Skin epidermis (tissue), 12 donors: ENCODE measurements around the gene WWOX.

Experiments
- H3K27ac ChIP-seq, 21 experiments: fragments of 200-600 bp; sonication (generic) in 11 of 21; one replicate each; pipeline ENCODE4 v1.5.0; 2020; ENCODE audit warnings: mild to moderate bottlenecking in 3 of 21, inconsistent platforms in 2 of 21, moderate library complexity in 2 of 21
- H3K4me3 ChIP-seq, 7 experiments: fragments of 200-600 bp; sonication (generic) in 2 of 7; one replicate each; pipeline ENCODE4 v1.5.0; 2020; ENCODE audit warnings: inconsistent platforms in 2 of 7, mild to moderate bottlenecking in 2 of 7, moderate library complexity in 1 of 7

Gene WWOX

GRCh38 chr16:79079656-79080420 is 980.4 kb downstream of the WWOX start:
- Histone ChIP-seq H3K27ac (no peak overlapping the region), H3K4me3 (no peak overlapping the region)

DNA sequence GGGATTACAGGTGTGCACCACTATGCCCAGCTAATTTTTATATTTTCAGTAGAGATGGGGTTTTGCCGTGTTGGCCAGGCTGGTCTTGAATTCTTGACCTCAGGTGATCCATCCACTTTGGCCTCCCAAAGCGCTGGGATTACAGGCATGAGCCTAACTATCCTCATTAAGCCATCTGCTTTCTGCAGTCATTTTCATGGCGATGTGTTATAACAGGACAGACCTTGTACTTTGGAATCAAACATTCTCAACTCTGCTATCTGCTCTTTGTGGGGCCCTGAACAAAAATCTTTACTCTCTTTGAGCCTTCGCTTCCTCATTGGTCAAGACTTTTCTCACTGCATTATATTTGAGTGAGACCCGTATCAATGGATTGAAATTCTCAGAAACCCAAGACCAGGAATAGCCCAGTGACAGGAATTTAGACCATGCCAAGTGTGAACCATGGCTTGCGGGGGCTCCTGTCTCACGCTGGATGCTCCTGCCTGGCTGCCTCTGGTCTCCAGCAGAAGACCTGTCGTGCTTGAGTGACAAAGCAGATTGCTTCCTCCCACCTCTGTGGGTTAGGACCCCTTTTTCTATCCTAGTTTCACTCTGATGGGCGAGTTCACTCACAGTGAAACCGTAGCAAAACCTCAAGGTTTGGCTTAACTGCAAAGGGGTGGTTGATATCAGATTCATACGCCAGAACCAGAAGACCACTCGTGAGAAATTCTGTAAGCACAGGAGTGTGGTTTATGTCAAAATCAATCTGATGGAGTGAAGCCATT is 982.0 kb downstream of the WWOX start:
- H3K27ac ChIP-seq, result no peak overlapping the region

GRCh38 chr16:79082970-79083369 is 983.5 kb downstream of the WWOX start:
- no peak overlapping the region for H3K4me3 ChIP-seq

More for the DNA sequence above, 982.0 kb downstream of the WWOX start:
- no peak overlapping the region for H3K4me3 ChIP-seq

DNA sequence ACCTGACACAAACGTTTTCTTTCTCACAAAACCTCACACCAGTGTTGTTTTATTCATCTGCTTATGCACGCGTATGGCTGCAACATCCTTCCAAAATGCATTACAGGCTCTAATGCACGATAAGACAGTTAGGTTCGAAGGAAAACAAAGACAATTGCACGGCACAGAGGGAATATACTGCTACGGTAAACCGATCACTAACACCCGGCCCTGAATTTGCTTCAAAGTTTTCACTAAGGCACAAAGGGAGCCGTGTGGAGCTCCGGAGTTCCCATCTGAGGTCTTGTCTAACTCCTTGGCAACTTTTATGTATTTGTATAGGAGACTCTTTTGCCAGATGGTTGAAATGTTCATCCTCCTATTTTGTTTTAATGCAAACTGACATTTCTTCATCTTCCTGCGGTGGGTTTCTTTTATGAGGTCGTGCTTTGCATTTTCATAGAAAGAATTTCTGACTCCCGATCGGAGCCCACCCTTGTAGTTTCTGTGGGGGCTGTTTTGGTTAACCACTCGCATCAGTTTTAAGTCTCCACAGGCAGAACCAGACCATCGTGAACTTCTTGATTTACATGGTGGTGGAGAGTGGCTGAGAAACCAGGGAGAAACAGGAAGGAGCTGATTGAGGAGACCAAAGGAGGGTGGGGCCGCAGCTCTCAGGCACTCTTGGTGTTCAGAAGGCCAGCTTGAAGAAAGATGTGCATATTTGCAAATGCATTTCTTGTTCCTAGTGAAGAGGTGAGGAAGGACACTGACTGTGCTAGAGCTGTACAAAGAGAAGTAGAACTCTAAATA is 984.2 kb downstream of the WWOX start:
- Histone ChIP-seq H3K4me3 (no peak overlapping the region), H3K27ac (no peak overlapping the region)

More at GRCh38 chr16:79082970-79083369, 983.5 kb downstream of the WWOX start:
- H3K27ac ChIP-seq, result no peak overlapping the region

DNA sequence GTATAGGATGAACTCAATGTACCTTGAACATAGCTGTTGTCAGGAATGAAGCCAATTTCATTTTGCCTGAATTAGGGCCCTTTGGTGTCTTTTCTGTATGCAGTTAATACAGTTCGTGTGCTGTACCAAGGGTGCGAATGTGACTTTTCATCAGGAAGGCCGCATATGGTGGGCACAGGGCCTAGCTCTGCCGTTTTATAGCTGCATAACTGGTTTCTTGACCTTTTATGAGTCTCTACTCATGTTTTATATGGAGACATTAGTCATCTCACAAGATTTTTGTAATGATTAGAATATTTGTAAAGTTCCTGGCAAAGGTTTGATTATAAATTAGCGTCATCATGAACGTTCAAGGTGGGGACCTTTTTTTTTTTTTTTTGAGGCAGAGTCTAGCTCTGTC is 989.5 kb downstream of the WWOX start:
- Histone ChIP-seq H3K4me3 (no peak overlapping the region), H3K27ac (peak overlapping the region in 7 of 21 experiments; percentile 4 to 77 (median 37))

DNA sequence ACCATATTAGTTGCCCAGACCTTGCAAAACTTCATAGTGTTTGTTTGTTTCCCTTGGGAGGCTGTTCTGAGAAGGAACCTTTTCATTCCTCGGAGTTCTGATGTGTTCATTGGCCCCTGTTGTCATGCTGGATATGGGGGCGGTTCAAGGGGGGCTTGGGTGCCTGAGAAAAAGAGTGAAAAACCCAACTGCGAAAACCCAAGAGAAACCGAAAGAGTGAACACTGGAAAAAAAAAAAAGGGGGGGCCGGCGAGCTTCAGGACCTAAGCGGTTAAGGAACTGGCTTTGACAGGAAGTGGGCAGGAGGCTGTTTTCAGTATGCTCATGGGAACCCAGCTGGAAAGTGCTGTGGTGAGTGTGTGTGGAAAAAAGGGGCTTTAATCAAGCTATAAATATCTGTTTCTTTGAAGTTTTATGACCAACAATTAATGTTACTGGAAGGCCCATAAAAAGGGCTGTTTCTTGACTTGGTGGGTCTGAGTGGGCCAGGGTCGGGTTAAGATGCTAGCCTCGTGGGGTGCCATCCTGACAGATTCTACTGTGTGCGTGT is 990.4 kb downstream of the WWOX start:
- Histone ChIP-seq H3K27ac (peak overlapping the region in 11 of 21 experiments; percentile 1 to 77 (median 31)), H3K4me3 (peak overlapping the region in 2 of 7 experiments; percentile 9 to 15)

DNA sequence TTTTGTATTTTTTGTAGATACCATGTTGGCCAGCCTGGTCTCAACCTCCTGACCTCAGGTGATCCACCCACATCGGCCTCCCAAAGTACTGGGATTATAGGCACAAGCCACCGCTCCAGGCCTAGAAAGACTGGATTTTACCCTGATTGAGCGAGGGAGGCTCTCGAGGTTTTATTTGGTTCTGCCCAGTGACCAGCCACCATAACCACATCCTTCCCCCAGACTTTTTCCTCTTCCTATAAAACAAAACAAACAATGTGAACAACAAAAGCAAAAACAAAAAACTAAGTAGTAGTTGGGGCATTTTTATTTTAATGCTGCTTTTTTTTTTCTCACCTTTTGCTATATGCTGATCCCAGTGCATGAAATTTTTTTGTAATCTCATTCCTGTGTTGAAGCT is 991.5 kb downstream of the WWOX start:
- Histone ChIP-seq H3K27ac (peak overlapping the region in 4 of 21 experiments; percentile 31 to 77 (median 58)), H3K4me3 (no peak overlapping the region)

- Histone ChIP-seq H3K27ac (no peak overlapping the region), H3K4me3 (no peak overlapping the region)
Measured at GRCh38 chr16:79092846-79093245, 993.4 kb downstream of the WWOX start.

DNA sequence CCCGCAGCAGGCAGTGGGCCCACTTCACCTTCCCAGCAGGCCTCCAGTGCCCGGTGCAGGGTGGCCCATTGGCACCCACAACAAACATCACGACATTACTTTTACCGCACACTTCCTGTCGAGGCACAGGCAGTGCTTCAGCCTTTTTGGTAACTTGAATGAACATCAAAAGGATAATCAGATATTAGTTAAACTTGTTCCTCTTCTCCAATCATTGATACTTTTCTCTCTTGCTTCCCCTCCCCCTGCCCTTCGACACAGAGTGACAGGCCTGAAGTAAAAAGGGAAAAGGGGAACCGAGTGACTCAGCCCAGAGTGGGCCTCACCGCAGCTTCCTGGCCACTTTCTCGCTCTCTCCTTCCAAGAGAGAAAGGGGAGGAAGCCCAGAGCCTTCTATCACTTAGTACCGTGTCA is 994.1 kb downstream of the WWOX start:
- no peak overlapping the region for H3K4me3 ChIP-seq
- H3K27ac ChIP-seq, result no peak overlapping the region

DNA sequence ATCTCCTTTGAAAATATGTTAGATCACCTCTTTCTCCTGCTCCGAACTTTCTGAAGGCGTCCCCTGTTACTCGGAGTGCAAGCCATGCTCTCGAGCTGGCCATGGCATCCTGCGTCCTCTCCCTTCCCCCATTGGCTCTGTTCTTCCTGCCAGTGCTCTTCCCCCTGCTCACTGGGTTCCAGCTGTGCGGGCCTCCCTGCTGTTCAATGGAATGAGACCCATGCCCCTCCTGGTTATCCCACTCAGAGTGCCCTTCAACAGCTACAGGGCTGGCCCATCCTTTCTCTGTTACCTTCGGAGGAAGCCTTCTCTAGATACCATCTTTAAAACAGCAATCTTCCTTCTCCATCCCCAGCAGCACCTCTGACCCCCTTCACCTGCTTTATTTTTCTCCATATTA is 996.8 kb downstream of the WWOX start:
- no peak overlapping the region for H3K27ac ChIP-seq
- H3K4me3 ChIP-seq, result no peak overlapping the region

- H3K4me3 ChIP-seq, result no peak overlapping the region
- H3K27ac ChIP-seq, result peak overlapping the region in 2 of 21 experiments; percentile 7 to 24
Measured at GRCh38 chr16:79097166-79097565, 997.7 kb downstream of the WWOX start.

GRCh38 chr16:79097771-79098170 is 998.3 kb downstream of the WWOX start:
- Histone ChIP-seq H3K4me3 (no peak overlapping the region), H3K27ac (peak overlapping the region in 2 of 21 experiments; percentile 7 to 24)

- Histone ChIP-seq H3K4me3 (no peak overlapping the region), H3K27ac (no peak overlapping the region)
Measured at GRCh38 chr16:79098907-79099306, 999.5 kb downstream of the WWOX start.

DNA sequence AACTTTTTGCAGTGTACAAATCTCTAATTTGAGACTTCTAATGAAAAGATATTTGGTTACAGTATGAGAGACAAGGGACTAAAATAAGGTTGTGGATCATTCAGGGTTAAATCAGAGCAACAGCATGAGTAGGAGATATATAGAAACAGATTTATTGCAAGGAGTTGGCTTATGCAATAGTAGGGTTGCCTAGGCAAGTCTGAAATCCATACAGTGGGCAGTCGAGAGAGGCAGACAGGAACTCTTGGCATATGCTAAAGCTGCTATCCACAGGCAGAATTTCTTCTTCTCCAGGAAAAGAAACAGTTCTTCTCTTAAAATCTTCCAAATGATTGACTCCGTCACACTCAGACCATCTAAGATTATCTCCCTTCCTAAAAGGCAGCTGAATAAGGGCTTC is 1000.3 kb downstream of the WWOX start:
- Histone ChIP-seq H3K4me3 (no peak overlapping the region), H3K27ac (peak overlapping the region in 2 of 21 experiments; percentile 18 to 54)

- H3K27ac ChIP-seq, result peak overlapping the region in 1 of 21 experiments; percentile 18
Measured at GRCh38 chr16:79100447-79100846, 1001.0 kb downstream of the WWOX start.

DNA sequence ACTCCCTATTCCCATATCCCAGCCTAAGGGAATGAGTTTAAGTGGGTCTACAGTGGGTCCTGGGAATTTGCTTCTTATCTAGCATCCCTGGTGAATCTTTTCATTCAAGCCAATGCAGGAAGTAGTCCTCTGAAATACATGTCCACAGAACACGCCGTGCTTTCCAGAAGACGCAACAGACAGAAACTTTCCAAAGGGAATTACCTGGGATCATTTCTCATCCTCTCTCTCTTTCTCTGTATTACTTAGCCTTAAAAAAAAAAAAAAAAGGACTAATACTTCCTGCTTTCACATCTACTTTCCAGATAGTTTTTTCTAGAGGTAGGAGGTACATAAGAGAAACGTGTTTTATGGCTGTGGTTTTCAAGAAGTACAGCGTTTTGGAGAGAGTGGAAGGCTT is 1002.0 kb downstream of the WWOX start:
- H3K4me3 ChIP-seq, result no peak overlapping the region
- H3K27ac ChIP-seq, result peak overlapping the region in 1 of 21 experiments; percentile 34

More at GRCh38 chr16:79100447-79100846, 1001.0 kb downstream of the WWOX start:
- no peak overlapping the region for H3K4me3 ChIP-seq

DNA sequence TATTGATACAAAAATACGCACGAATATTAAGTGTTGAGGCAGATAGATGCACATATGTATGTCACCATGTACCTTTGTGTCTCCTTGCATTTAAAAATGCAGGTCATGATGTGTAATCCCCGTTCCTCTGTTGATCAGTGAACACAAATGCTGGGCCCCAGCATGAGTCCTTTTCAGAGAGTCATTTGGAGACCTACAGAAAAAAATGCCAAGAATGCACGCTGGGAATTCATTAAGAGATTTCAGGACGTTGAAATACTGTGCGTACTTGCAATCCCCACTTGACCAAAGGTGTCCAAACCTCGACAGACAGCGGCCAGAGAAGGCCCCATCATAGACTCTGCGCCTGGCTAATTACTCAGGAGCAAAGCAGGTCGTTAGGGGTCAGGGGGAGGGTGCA is 1005.1 kb downstream of the WWOX start:
- H3K27ac ChIP-seq, result no peak overlapping the region
- H3K4me3 ChIP-seq, result no peak overlapping the region

DNA sequence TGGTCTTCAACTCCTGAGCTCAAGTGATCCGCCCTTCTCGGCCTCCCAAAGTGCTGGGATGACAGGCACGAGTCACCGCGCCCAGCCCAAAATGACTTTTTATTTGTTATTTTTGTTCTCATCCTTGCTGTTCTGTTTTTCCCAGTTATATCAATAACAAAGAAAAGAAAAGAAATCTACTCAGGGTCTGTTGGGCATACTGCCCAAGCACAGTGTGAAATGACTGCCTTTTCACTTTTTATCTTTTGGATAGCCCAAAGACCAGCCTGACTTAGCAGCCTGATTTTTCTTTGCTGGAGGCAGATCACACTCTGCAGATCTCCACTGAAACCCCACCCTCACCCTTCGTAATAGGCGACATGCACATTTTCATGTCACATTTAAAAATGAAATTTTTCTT is 1007.8 kb downstream of the WWOX start:
- Histone ChIP-seq H3K4me3 (no peak overlapping the region), H3K27ac (no peak overlapping the region)

- Histone ChIP-seq H3K4me3 (no peak overlapping the region), H3K27ac (no peak overlapping the region)
Measured at GRCh38 chr16:79109771-79110170, 1010.3 kb downstream of the WWOX start.

GRCh38 chr16:79110242-79110641 is 1010.8 kb downstream of the WWOX start:
- Histone ChIP-seq H3K27ac (no peak overlapping the region), H3K4me3 (no peak overlapping the region)
